ENCODE measurements around the gene HRH2. TPM values are rescaled to one million over a fixed set of nuclear protein-coding genes. Genes with fewer than 3 reads are reported as not detected.

HRH2 gene
- total RNA-seq, 4 donors from 2014 or later = 0.44 to 2.3 (median 1.4) TPM

DNA sequence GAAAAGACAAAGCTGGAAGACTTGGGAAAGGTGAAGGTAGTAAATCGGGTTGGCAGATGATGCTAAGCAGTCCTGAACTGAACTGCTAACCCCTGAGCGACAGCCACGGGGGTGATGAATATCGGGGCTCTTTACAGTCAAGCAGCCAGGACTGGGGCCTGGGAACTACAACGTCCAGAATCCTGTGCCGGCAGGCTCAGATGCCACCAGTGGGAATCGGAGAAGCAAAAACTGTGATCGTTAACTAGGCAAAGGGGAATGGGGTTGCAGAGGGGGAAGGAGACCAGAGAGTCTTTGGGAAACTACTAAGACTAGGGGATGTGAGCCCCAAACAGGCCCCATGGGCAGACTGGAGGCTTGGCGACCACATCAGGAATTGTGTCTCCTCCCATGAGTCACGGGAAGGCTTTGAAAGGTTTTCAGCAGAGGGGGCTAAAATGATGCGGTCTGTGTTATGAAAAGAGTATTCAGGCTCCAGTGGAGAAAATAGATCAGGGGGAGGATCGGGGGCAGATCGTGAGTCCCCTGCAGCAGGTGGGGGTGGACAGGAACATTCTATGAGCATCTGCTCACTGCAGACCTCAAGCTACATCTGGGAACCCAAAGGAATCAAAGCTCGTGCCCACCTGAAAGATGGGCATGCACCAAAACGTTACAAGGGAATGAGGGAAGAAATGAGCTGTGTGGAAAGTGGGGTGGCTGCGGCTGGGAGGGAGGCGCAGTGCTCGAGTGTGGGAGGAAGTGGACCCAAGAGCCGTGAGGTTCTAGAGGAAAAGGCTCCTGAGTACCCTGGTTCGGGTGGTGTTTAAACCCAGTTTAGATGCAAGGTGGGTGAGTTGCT is 53.8 kb downstream of the HRH2 start:
- WGBS, 2 donors = 83 to 87% methylated on average over 20 of the region's 20 CpGs
- Histone ChIP-seq H3K4me3 (replicated peaks in 1 of 3) (no peak overlapping the region), H3K4me1 (peaks cover 0 to 5% of the 10 kb centered on the region in 2 donors), H3K9me3 (no peaks in the 10 kb centered on the region), H3K36me3 (no peaks in the 10 kb centered on the region), H3K27me3 (no peaks in the 10 kb centered on the region), H3K27ac (no peak overlapping the region)
- TF ChIP-seq, protein P1, sequence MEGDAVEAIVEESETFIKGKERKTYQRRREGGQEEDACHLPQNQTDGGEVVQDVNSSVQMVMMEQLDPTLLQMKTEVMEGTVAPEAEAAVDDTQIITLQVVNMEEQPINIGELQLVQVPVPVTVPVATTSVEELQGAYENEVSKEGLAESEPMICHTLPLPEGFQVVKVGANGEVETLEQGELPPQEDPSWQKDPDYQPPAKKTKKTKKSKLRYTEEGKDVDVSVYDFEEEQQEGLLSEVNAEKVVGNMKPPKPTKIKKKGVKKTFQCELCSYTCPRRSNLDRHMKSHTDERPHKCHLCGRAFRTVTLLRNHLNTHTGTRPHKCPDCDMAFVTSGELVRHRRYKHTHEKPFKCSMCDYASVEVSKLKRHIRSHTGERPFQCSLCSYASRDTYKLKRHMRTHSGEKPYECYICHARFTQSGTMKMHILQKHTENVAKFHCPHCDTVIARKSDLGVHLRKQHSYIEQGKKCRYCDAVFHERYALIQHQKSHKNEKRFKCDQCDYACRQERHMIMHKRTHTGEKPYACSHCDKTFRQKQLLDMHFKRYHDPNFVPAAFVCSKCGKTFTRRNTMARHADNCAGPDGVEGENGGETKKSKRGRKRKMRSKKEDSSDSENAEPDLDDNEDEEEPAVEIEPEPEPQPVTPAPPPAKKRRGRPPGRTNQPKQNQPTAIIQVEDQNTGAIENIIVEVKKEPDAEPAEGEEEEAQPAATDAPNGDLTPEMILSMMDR (IDR thresholded peaks at IDR 0.05) = no peak
- no peak for TF ChIP-seq POLR2A (IDR thresholded peaks at IDR 0.05)
- intact Hi-C loops (cut with DNase I) = loop anchor here (10.0 kb wide), 1 partner anchor 177 kb away; no protein-coding TSS in a partner anchor
- DNase-seq = no peak

DNA sequence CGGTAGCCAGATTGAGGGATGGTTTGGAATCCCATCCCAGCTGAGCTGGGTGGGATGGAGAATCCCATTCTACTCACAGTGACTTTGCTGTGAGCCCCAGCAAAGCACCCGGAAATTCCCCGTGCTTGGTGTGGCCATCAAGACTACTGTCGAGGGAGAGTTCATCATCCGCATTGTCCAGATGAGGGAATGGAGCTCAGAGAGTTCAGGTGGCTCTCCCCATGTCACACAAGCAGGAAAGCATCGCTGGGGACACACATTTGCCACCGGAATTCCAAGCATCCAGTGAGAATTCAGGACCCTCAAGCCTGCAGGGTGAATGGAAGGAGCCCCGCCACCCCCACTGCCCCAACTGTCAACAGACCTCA is 54.4 kb downstream of the HRH2 start:
- DNase-seq = no peak
- Histone ChIP-seq H3K27me3 (no peaks in the 10 kb centered on the region), H3K36me3 (no peaks in the 10 kb centered on the region), H3K4me1 (peaks cover 0 to 5% of the 10 kb centered on the region in 2 donors), H3K9me3 (no peaks in the 10 kb centered on the region), H3K27ac (no peak overlapping the region), H3K4me3 (replicated peaks in 1 of 3) (no peak overlapping the region)
- 80 to 85% methylated on average over 6 to 7 of the region's 8 CpGs for WGBS, 2 donors
- intact Hi-C loops (cut with DNase I) = loop anchor here (10.0 kb wide), 1 partner anchor 177 kb away; no protein-coding TSS in a partner anchor
- TF ChIP-seq, protein P1 (IDR thresholded peaks at IDR 0.05) = no peak
- TF ChIP-seq POLR2A (IDR thresholded peaks at IDR 0.05) = no peak

DNA sequence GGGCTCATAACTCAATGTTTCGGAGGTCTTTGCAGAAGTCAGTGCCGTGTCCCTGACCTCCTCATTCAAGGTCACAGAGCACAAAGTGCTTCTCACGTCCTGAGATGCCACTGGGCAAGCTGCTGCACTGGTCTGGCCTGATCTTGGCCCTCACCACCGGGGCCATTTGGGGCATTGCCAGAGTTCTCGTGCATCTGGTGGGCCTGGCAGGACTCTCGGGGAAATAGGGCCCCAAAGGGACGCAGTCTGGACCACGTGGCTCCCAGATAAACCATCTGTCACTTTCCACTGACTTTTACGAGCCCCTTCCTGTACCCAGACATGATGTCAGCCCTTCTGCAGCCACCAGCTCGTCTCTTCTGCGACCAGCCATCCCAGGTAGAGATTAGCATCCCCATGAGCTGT is 54.8 kb downstream of the HRH2 start:
- Histone ChIP-seq H3K4me1 (peaks cover 0 to 5% of the 10 kb centered on the region in 2 donors), H3K27ac (no peak overlapping the region), H3K9me3 (no peaks in the 10 kb centered on the region), H3K27me3 (no peaks in the 10 kb centered on the region), H3K36me3 (no peaks in the 10 kb centered on the region), H3K4me3 (replicated peaks in 1 of 3) (no peak overlapping the region)
- intact Hi-C loops (cut with DNase I) = loop anchor here (10.0 kb wide), 1 partner anchor 178 kb away; no protein-coding TSS in a partner anchor
- no peak for TF ChIP-seq POLR2A (IDR thresholded peaks at IDR 0.05)
- TF ChIP-seq, protein P1 (IDR thresholded peaks at IDR 0.05) = no peak
- WGBS, 2 donors = 22% methylated on average over 3 to 9 of the region's 11 CpGs
- DNase-seq = no peak

DNA sequence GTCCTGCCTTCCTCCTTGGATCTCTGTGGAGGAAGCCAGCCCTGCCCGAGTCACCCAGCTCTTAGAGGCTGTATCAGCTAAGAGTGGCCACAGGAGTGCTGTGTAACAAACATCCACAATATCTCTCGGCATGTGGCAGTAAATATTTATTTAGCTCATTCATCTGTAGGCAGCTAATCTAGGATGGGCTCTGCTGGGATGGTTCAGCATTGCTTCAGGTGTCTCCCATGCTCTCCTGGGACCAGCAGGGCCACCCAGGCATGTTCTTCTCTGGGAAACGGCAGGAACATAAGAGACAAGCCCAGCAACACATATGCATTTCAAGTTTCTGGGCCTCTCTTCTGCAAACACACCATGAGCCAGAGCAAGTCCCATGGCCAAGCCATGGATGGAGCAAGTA is 56.1 kb downstream of the HRH2 start:
- WGBS, 2 donors = 83% methylated on average over 2 to 3 of the region's 3 CpGs
- Histone ChIP-seq H3K4me3 (replicated peaks in 1 of 3) (no peak overlapping the region), H3K9me3 (no peaks in the 10 kb centered on the region), H3K4me1 (peaks cover 0 to 5% of the 10 kb centered on the region in 2 donors), H3K27me3 (no peaks in the 10 kb centered on the region), H3K36me3 (no peaks in the 10 kb centered on the region), H3K27ac (no peak overlapping the region)
- TF ChIP-seq POLR2A (IDR thresholded peaks at IDR 0.05) = no peak
- no peak for DNase-seq
- intact Hi-C loops (cut with DNase I) = loop anchor here (10.0 kb wide), 1 partner anchor 179 kb away; no protein-coding TSS in a partner anchor

DNA sequence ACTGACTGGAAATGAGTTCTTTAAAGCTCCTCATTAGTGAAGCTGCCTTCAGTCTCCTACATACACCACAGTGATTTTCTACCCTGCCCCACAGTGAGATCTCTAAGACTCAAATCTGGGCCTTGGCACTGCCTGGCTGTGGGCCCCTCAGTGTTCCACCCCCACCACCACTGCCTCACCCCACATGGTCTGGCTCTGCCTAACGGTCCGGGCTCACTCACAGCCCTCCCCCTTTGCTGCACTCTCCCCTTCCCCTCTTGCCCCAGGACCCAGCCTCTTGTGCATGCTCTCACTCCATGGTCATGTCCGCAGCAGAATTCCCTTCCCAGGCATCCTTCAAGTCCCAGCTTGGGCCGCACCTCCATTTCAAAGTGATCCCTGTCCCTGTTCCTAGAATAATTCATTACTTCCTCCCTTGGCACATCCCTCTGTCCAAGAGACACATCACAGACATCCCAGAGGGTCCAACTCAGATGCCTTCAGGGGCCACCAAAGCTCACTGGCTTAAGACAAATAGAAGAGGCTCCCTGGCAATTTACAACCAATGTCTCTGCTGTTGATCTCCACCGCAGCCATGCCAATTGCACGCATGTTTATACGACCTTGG is 56.7 kb downstream of the HRH2 start:
- no peaks in the 10 kb centered on the region for H3K27me3 ChIP-seq
- peaks cover 0 to 5% of the 10 kb centered on the region in 2 donors for H3K4me1 ChIP-seq
- H3K27ac ChIP-seq = no peak overlapping the region
- H3K9me3 ChIP-seq = no peaks in the 10 kb centered on the region
- H3K36me3 ChIP-seq = no peaks in the 10 kb centered on the region
- DNase-seq = no peak
- WGBS, 2 donors = 83 to 89% methylated on average over 7 of the region's 7 CpGs
- no peak overlapping the region for H3K4me3 ChIP-seq (replicated peaks in 1 of 3)
- no peak for TF ChIP-seq POLR2A (IDR thresholded peaks at IDR 0.05)
- TF ChIP-seq, protein P1 (IDR thresholded peaks at IDR 0.05) = no peak
- intact Hi-C loops (cut with DNase I) = loop anchor here (10.0 kb wide), 1 partner anchor 180 kb away; no protein-coding TSS in a partner anchor
